GM12878 (cell line): Measurements from ENCODE around the gene HIRA. TPM values are rescaled to one million over a fixed set of nuclear protein-coding genes. Genes with fewer than 3 reads are reported as not detected.

Experiments used
- ATAC-seq: fragments of 200-7000 bp; cut with Tn5 transposase; 3 replicates; pipeline ENCODE4 v1.9.1; 2020; ENCODE audit warnings: mild to moderate bottlenecking, moderate library complexity
- BruUV-seq: library from RNA; stranded (reverse); fragments of 400-500 nt; replicated peaks from 2 replicates; lab custom pipeline; 2021; lab: Mats Ljungman, UMichigan
- CTCF ChIA-PET: fragments of 300-600 bp; sonication (Branson Sonifier 250); formaldehyde crosslinking; extraction: SDS; loops from one replicate; lab custom pipeline; 2021; ENCODE audit warnings: inconsistent platforms; lab: Yijun Ruan, JAX
- POLR2A ChIA-PET: fragments of 350-600 bp; formaldehyde crosslinking; extraction: SDS; loops from one replicate; lab custom pipeline; 2021; ENCODE audit warnings: inconsistent platforms; lab: Charles Lee
- RAD21 ChIA-PET: fragments of 300-600 bp; sonication (Branson Sonifier 250); formaldehyde crosslinking; loops from one replicate; lab custom pipeline; 2023; ENCODE audit warnings: antibody characterized with exemption; ENCODE audit not compliant: unreplicated experiment; lab: Charles Lee
- SMC1A ChIA-PET: fragments of 300-600 bp; sonication (Branson Sonifier 250); formaldehyde crosslinking; loops from one replicate; lab custom pipeline; 2023; ENCODE audit not compliant: unreplicated experiment, uncharacterized antibody; lab: Charles Lee
- DNase-seq: peaks from one replicate; pipeline ENCODE4 v3.0.0-alpha.2; 2011; ENCODE audit warnings: low read depth, low spot score
- FAIRE-seq: peaks from 3 replicates; lab custom pipeline; 2011; peaks lifted over from hg19 to GRCh38; lab: Jason Lieb, UNC
- H2AFZ ChIP-seq: 2 replicates; pipeline ENCODE4 v1.6.0; 2011; ENCODE audit warnings: low read depth, low read length, control low read depth; ENCODE audit not compliant: control insufficient read depth
- H3K27ac ChIP-seq: 2 replicates; pipeline ENCODE4 v1.5.1; 2011; ENCODE audit warnings: control low read depth; ENCODE audit not compliant: control insufficient read depth, insufficient read depth
- H3K27me3 ChIP-seq, 2 experiments: replicated peaks in 1 of 2; 2 replicates each; pipeline versions ENCODE4 v1.6.0 to v1.6.1; 2011; ENCODE audit warnings: low read length in 1 of 2; ENCODE audit not compliant: control insufficient read depth in 2 of 2, insufficient read depth in 2 of 2
- H3K36me3 ChIP-seq, 2 experiments: 2 replicates each; pipeline ENCODE4 v1.5.1; 2011; ENCODE audit warnings: low read length in 1 of 2; ENCODE audit not compliant: control insufficient read depth in 2 of 2, insufficient read depth in 2 of 2
- H3K4me1 ChIP-seq: 2 replicates; pipeline ENCODE4 v1.6.1; 2011; ENCODE audit warnings: mild to moderate bottlenecking, low read length, moderate library complexity, mixed read lengths; ENCODE audit not compliant: control insufficient read depth, insufficient read depth
- H3K4me2 ChIP-seq: 2 replicates; pipeline ENCODE4 v1.6.0; 2011; ENCODE audit warnings: control low read depth; ENCODE audit not compliant: control insufficient read depth, insufficient read depth
- H3K4me3 ChIP-seq: fragments of 200-600 bp; sonication (generic); 2 replicates; pipeline ENCODE4 v1.5.1; 2016
- H3K79me2 ChIP-seq: 2 replicates; pipeline ENCODE4 v1.6.0; 2011; ENCODE audit warnings: low read length; ENCODE audit not compliant: control insufficient read depth, insufficient read depth
- H3K9ac ChIP-seq: 2 replicates; pipeline ENCODE4 v1.8.0; 2011; ENCODE audit warnings: low read length, control low read depth, mixed read lengths; ENCODE audit not compliant: control insufficient read depth, insufficient read depth
- H3K9me3 ChIP-seq: replicated peaks from 3 replicates; pipeline ENCODE4 v1.5.1; 2011; ENCODE audit warnings: mild to moderate bottlenecking, low read length; ENCODE audit not compliant: control insufficient read depth, insufficient read depth
- H4K20me1 ChIP-seq: 2 replicates; pipeline ENCODE4 v1.6.0; 2011; ENCODE audit not compliant: control insufficient read depth, insufficient read depth
- BRCA1 ChIP-seq: IDR thresholded peaks from 2 replicates; pipeline ENCODE4 v1.6.1; 2011; ENCODE audit warnings: low read depth, low read length, improper control_type of control experiment
- CHD2 ChIP-seq: IDR thresholded peaks from 2 replicates; pipeline ENCODE4 v1.6.1; 2011; ENCODE audit warnings: low read depth, low read length, improper control_type of control experiment, borderline replicate concordance
- CREB1 ChIP-seq: IDR thresholded peaks from 2 replicates; pipeline ENCODE4 v1.6.1; 2012; ENCODE audit warnings: low read depth, mild to moderate bottlenecking, inconsistent platforms
- EP300 ChIP-seq, 2 experiments: fragments of 150-350 bp in 1 of 2; IDR thresholded peaks; 2 replicates each; pipeline ENCODE4 v1.6.1; 2011 to 2012; ENCODE audit warnings: low read depth in 2 of 2, low read length in 2 of 2, borderline replicate concordance in 1 of 2, improper control_type of control experiment in 1 of 2, inconsistent platforms in 1 of 2; ENCODE audit not compliant: control insufficient read depth in 1 of 2
- IKZF2 ChIP-seq, 2 experiments: fragments of 450-650 bp; IDR thresholded peaks; 2 replicates each; pipeline ENCODE4 v1.6.1; 2017; ENCODE audit warnings: mild to moderate bottlenecking in 2 of 2, moderate library complexity in 2 of 2
- MTA3 ChIP-seq: IDR thresholded peaks from 2 replicates; pipeline ENCODE4 v1.6.1; 2012; ENCODE audit warnings: low read length, inconsistent platforms, borderline replicate concordance
- MYB ChIP-seq: fragments of 150-350 bp; IDR thresholded peaks from 2 replicates; pipeline ENCODE4 v1.6.1; 2014; ENCODE audit warnings: mild to moderate bottlenecking, low read depth, low read length, borderline replicate concordance
- RB1 ChIP-seq: fragments of 450-650 bp; formaldehyde crosslinking; IDR thresholded peaks from 2 replicates; pipeline ENCODE4 v1.6.1; 2017; ENCODE audit warnings: mild to moderate bottlenecking, borderline replicate concordance
- RCOR1 ChIP-seq: conservative IDR thresholded peaks from 2 replicates; pipeline ENCODE4 v1.6.1; 2012; ENCODE audit warnings: low read depth, low read length, improper control_type of control experiment
- REST ChIP-seq: IDR thresholded peaks from 2 replicates; pipeline ENCODE4 v1.6.1; 2012; ENCODE audit warnings: mild to moderate bottlenecking, low read depth, low read length
- RUNX3 ChIP-seq: IDR thresholded peaks from 2 replicates; pipeline ENCODE4 v1.6.1; 2012; ENCODE audit warnings: low read length, inconsistent platforms
- SMAD5 ChIP-seq: IDR thresholded peaks from 2 replicates; pipeline ENCODE4 v1.6.1; 2016; ENCODE audit warnings: antibody characterized with exemption, low read depth
- SMARCA5 ChIP-seq: fragments of 450-650 bp; IDR thresholded peaks from 2 replicates; pipeline ENCODE4 v1.6.1; 2017; ENCODE audit warnings: mild to moderate bottlenecking
- SRF ChIP-seq, 2 experiments: IDR thresholded peaks; 2 replicates each; pipeline ENCODE4 v1.6.1; 2011; ENCODE audit warnings: low read depth in 2 of 2, low read length in 2 of 2, mild to moderate bottlenecking in 1 of 2, moderate library complexity in 1 of 2
- SUZ12 ChIP-seq: fragments of 200-600 bp; sonication (generic); IDR thresholded peaks from one replicate; pipeline ENCODE4 v1.6.1; 2018; ENCODE audit warnings: antibody characterized with exemption, mild to moderate bottlenecking; ENCODE audit not compliant: unreplicated experiment
- WGBS: methylation state at CpG from one replicate; pipeline ENCODE4 v1.1.6; 2016; ENCODE audit warnings: low lambda C conversion rate; ENCODE audit not compliant: insufficient replicate concordance, insufficient coverage; ENCODE audit errors: missing lambda C conversion rate; 5-methylcytosine and 5-hydroxymethylcytosine counted together
- in situ Hi-C: fragments of 300-500 bp; cut with MboI; formaldehyde crosslinking; loops from 9 replicates; pipeline ENCODE4 v1.14.3; 2018; ENCODE audit warnings: mixed read lengths
- intact Hi-C: fragments of 100-400 bp; cut with micrococcal nuclease; formaldehyde crosslinking; loops from one replicate; pipeline ENCODE4 v1.14.2; 2022; ENCODE audit not compliant: unreplicated experiment
- polyA plus RNA-seq, 11 experiments: library from polyadenylated mRNA; depleted of rRNA in 4 of 11; unstranded in 6 of 11; stranded (reverse) in 5 of 11; fragments of >200 nt; fragmentation: Nextera tagmentation in 4 of 11; fragmentation: Illumina TruSeq in 1 of 11; extraction: Ambion mirVana in 4 of 11; extraction: Trizol in 1 of 11; gene quantifications; 1 replicate in 1 of 11; 2 replicates in 10 of 11; pipeline versions ENCODE4 v1.2.1 to v1.2.3, GENCODE V29; 2011 to 2016; ENCODE audit warnings: inconsistent platforms in 2 of 11, missing spikeins in 2 of 11, low read depth in 1 of 11
- total RNA-seq, 4 experiments: library from RNA; depleted of rRNA in 3 of 4; stranded (reverse); fragments of >200 nt in 3 of 4; fragmentation: Illumina TruSeq in 1 of 4; extraction: Trizol in 1 of 4; gene quantifications; 2 replicates each; pipeline versions ENCODE4 v1.2.1 to v1.2.3, GENCODE V29; 2013 to 2021
- TF ChIP-seq, protein P1 (sequence below): fragments of 450-650 bp; IDR thresholded peaks from 2 replicates; pipeline ENCODE4 v1.6.1; 2016; ENCODE audit warnings: mild to moderate bottlenecking
- TF ChIP-seq, protein P2 (sequence below): fragments of 450-650 bp; IDR thresholded peaks from 2 replicates; pipeline ENCODE4 v1.6.1; 2017; ENCODE audit warnings: antibody characterized with exemption, mild to moderate bottlenecking, moderate library complexity

Gene HIRA
- total and polyA plus RNA-seq, 10 of the 15 experiments (the other 5 are each of a cell fraction or from before 2014, with no cell fraction given): 0.34 to 32.7 (median 14.5) TPM

DNA sequence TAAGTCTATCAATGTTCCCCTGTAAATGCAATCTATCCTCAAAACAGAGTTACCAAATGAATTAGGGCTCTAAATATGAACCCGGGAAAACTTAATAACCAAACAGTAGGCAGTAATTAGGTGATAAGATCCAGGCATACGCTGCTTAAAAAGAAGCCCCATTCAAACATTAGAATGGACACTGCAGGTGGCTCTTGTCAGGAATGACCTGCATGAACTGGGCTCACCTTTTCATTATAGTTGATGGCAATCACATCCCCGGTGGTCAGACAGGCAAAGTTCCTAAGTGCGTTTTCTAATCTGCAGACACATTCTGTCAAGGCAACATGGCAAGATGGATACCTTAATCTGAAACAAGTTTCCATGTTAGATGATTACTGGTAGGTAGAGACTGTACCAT, 33.4 kb upstream of the HIRA start (continued):
- TF ChIP-seq MTA3 (no peak), SRF (IDR thresholded peaks at IDR 0.05; ENCODE audit: low read depth in 2 of 2, low read length in 2 of 2) (no peak), SUZ12 (no peak)

- H3K79me2 ChIP-seq: no peaks in the 10 kb centered on the region
- no peak for FAIRE-seq
- no peak overlapping the region for H3K4me3 ChIP-seq
- 94% methylated on average over 1 of the region's 1 CpG for WGBS
- no peak overlapping the region for H2AFZ ChIP-seq
- intact Hi-C loops (no loop called here), in situ Hi-C loops (no loop called here)
- no peaks in the 10 kb centered on the region for H3K4me1 ChIP-seq
- ChIA-PET SMC1A (interaction anchor here (1.0 to 1.2 kb wide), 2 partner anchors 10 to 19 kb away, joined by 3 read pairs; no protein-coding TSS in a partner anchor), RAD21 (no interaction called here), CTCF (interaction anchor here (0.5 kb wide), 1 partner anchor 259 kb away, joined by 4 read pairs; no protein-coding TSS in a partner anchor), POLR2A (interaction anchor here (0.8 kb wide), 1 partner anchor 14 kb away, joined by 3 read pairs; no protein-coding TSS in a partner anchor)
- H4K20me1 ChIP-seq: peaks cover 2% of the 10 kb centered on the region; the same call in 1 of the 2 replicates
- BruUV-seq: no TSS peak
- no peak overlapping the region for H3K4me2 ChIP-seq
- no peak overlapping the region for H3K27ac ChIP-seq
- no peak for ATAC-seq
- no peak for DNase-seq
- H3K9ac ChIP-seq: no peak overlapping the region
- peaks cover 26 to 35% of the 10 kb centered on the region in 2 experiments for H3K36me3 ChIP-seq
- H3K9me3 ChIP-seq: no peaks in the 10 kb centered on the region
- no peaks in the 10 kb centered on the region for H3K27me3 ChIP-seq
- TF ChIP-seq IKZF2 (IDR thresholded peaks at IDR 0.05): no peak
- no peak for TF ChIP-seq RUNX3
- TF ChIP-seq, protein P1, sequence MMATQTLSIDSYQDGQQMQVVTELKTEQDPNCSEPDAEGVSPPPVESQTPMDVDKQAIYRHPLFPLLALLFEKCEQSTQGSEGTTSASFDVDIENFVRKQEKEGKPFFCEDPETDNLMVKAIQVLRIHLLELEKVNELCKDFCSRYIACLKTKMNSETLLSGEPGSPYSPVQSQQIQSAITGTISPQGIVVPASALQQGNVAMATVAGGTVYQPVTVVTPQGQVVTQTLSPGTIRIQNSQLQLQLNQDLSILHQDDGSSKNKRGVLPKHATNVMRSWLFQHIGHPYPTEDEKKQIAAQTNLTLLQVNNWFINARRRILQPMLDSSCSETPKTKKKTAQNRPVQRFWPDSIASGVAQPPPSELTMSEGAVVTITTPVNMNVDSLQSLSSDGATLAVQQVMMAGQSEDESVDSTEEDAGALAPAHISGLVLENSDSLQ: no peak
- no peak for TF ChIP-seq CREB1
- TF ChIP-seq MYB: no peak
- no peak for TF ChIP-seq RB1
- no peak for TF ChIP-seq SMARCA5
- TF ChIP-seq, protein P2, sequence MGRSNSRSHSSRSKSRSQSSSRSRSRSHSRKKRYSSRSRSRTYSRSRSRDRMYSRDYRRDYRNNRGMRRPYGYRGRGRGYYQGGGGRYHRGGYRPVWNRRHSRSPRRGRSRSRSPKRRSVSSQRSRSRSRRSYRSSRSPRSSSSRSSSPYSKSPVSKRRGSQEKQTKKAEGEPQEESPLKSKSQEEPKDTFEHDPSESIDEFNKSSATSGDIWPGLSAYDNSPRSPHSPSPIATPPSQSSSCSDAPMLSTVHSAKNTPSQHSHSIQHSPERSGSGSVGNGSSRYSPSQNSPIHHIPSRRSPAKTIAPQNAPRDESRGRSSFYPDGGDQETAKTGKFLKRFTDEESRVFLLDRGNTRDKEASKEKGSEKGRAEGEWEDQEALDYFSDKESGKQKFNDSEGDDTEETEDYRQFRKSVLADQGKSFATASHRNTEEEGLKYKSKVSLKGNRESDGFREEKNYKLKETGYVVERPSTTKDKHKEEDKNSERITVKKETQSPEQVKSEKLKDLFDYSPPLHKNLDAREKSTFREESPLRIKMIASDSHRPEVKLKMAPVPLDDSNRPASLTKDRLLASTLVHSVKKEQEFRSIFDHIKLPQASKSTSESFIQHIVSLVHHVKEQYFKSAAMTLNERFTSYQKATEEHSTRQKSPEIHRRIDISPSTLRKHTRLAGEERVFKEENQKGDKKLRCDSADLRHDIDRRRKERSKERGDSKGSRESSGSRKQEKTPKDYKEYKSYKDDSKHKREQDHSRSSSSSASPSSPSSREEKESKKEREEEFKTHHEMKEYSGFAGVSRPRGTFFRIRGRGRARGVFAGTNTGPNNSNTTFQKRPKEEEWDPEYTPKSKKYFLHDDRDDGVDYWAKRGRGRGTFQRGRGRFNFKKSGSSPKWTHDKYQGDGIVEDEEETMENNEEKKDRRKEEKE: no peak
- no peak for TF ChIP-seq EP300 (IDR thresholded peaks at IDR 0.05; ENCODE audit: borderline replicate concordance in 1 of 2, control insufficient read depth in 1 of 2, low read depth in 2 of 2, low read length in 2 of 2)
- TF ChIP-seq CHD2: no peak
- TF ChIP-seq SMAD5: no peak
- TF ChIP-seq REST: no peak
- no peak for TF ChIP-seq RCOR1
- no peak for TF ChIP-seq BRCA1
Measured at GRCh38 chr22:19464546-19464945, 33.0 kb upstream of the HIRA start.
